ENCODE results near the gene KIF7. TPM values are rescaled to one million over a fixed set of nuclear protein-coding genes. Genes with fewer than 3 reads are reported as not detected.

Gene KIF7
- total and polyA plus RNA-seq, 2 donors (not counting 1 experiment from before 2014, with no cell fraction given), result 2.9 to 11.4 TPM

GRCh38 chr15:89686522-89686921 lies 31.3 kb upstream of the KIF7 start:
- H2AFZ ChIP-seq (ENCODE audit: low read length), result no peak overlapping the region
- H3K27me3 ChIP-seq (ENCODE audit: control insufficient read depth, insufficient read depth, low read length), result no peaks in the 10 kb centered on the region
- no peaks in the 10 kb centered on the region for H4K20me1 ChIP-seq (ENCODE audit: control insufficient read depth, extremely low read depth, insufficient read depth, low read length)
- H3K27ac ChIP-seq (ENCODE audit: insufficient read depth, low read length), result no peak overlapping the region
- no peaks in the 10 kb centered on the region for H3K79me2 ChIP-seq (ENCODE audit: control insufficient read depth, insufficient read depth, low read length)
- H3K4me2 ChIP-seq (ENCODE audit: extremely low read depth, insufficient read depth, low read length), result no peak overlapping the region
- TF ChIP-seq, protein P1, sequence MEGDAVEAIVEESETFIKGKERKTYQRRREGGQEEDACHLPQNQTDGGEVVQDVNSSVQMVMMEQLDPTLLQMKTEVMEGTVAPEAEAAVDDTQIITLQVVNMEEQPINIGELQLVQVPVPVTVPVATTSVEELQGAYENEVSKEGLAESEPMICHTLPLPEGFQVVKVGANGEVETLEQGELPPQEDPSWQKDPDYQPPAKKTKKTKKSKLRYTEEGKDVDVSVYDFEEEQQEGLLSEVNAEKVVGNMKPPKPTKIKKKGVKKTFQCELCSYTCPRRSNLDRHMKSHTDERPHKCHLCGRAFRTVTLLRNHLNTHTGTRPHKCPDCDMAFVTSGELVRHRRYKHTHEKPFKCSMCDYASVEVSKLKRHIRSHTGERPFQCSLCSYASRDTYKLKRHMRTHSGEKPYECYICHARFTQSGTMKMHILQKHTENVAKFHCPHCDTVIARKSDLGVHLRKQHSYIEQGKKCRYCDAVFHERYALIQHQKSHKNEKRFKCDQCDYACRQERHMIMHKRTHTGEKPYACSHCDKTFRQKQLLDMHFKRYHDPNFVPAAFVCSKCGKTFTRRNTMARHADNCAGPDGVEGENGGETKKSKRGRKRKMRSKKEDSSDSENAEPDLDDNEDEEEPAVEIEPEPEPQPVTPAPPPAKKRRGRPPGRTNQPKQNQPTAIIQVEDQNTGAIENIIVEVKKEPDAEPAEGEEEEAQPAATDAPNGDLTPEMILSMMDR (conservative IDR thresholded peaks at IDR 0.05 in 1 of 2, IDR thresholded peaks at IDR 0.05 in 1 of 2; ENCODE audit: low read depth in 1 of 2, low read length in 2 of 2), result no peak
- TF ChIP-seq EZH2 (IDR thresholded peaks at IDR 0.05; ENCODE audit: low read length, missing control alignments), result no peak
- no peak overlapping the region for H3K9ac ChIP-seq (ENCODE audit: insufficient read depth, low read length)
- no peak for DNase-seq (ENCODE audit: low read depth in 2 of 2)
- H3K4me3 ChIP-seq (replicated peaks in 1 of 4; ENCODE audit: control extremely low read depth in 1 of 4, insufficient read depth in 1 of 4, low read depth in 3 of 4, low read length in 4 of 4), result no peak overlapping the region
- no peaks in the 10 kb centered on the region for H3K36me3 ChIP-seq (ENCODE audit: control insufficient read depth, insufficient read depth, low read length)
- no peaks in the 10 kb centered on the region for H3K4me1 ChIP-seq (ENCODE audit: control insufficient read depth, extremely low read depth, insufficient read depth, low read length)
- H3K9me3 ChIP-seq (ENCODE audit: control insufficient read depth, insufficient read depth, low read depth, low read length), result no peaks in the 10 kb centered on the region

DNA sequence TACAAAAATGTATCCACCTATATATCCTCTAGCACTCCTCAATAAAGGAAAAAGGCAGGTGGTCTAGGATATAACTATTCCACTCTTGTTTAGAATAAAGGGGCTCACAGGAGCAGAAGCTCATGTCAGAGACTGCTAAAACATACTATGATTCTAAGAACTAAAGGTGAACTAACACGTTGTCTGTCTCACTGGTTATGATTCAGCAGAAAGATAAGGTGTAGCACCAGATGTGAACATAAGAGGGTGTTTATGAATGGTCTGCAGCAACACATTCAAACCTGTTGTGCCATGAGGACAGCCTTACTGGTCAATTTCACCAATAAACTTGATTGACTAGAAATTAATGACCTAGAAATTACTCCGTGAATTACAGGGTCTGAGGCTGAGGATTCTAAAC lies 30.7 kb upstream of the KIF7 start:
- Histone ChIP-seq H3K4me3 (replicated peaks in 1 of 4; ENCODE audit: control extremely low read depth in 1 of 4, insufficient read depth in 1 of 4, low read depth in 3 of 4, low read length in 4 of 4) (no peak overlapping the region), H3K79me2 (ENCODE audit: control insufficient read depth, insufficient read depth, low read length) (no peaks in the 10 kb centered on the region), H2AFZ (ENCODE audit: low read length) (no peak overlapping the region), H3K9ac (ENCODE audit: insufficient read depth, low read length) (no peak overlapping the region), H3K4me2 (ENCODE audit: extremely low read depth, insufficient read depth, low read length) (no peak overlapping the region), H3K27ac (ENCODE audit: insufficient read depth, low read length) (no peak overlapping the region), H3K9me3 (ENCODE audit: control insufficient read depth, insufficient read depth, low read depth, low read length) (no peaks in the 10 kb centered on the region), H4K20me1 (ENCODE audit: control insufficient read depth, extremely low read depth, insufficient read depth, low read length) (no peaks in the 10 kb centered on the region), H3K27me3 (ENCODE audit: control insufficient read depth, insufficient read depth, low read length) (no peaks in the 10 kb centered on the region), H3K36me3 (ENCODE audit: control insufficient read depth, insufficient read depth, low read length) (no peaks in the 10 kb centered on the region), H3K4me1 (ENCODE audit: control insufficient read depth, extremely low read depth, insufficient read depth, low read length) (no peaks in the 10 kb centered on the region)
- no peak for TF ChIP-seq EZH2 (IDR thresholded peaks at IDR 0.05; ENCODE audit: low read length, missing control alignments)
- TF ChIP-seq, protein P1 (conservative IDR thresholded peaks at IDR 0.05 in 1 of 2, IDR thresholded peaks at IDR 0.05 in 1 of 2; ENCODE audit: low read depth in 1 of 2, low read length in 2 of 2), result no peak
- no peak for DNase-seq (ENCODE audit: low read depth in 2 of 2)

GRCh38 chr15:89681146-89681545 lies 25.9 kb upstream of the KIF7 start:
- Histone ChIP-seq H3K4me2 (ENCODE audit: extremely low read depth, insufficient read depth, low read length) (no peak overlapping the region), H3K27ac (ENCODE audit: insufficient read depth, low read length) (no peak overlapping the region), H3K27me3 (ENCODE audit: control insufficient read depth, insufficient read depth, low read length) (no peaks in the 10 kb centered on the region), H3K9ac (ENCODE audit: insufficient read depth, low read length) (no peak overlapping the region), H3K36me3 (ENCODE audit: control insufficient read depth, insufficient read depth, low read length) (no peaks in the 10 kb centered on the region), H3K4me1 (ENCODE audit: control insufficient read depth, extremely low read depth, insufficient read depth, low read length) (no peaks in the 10 kb centered on the region), H3K79me2 (ENCODE audit: control insufficient read depth, insufficient read depth, low read length) (no peaks in the 10 kb centered on the region), H4K20me1 (ENCODE audit: control insufficient read depth, extremely low read depth, insufficient read depth, low read length) (no peaks in the 10 kb centered on the region), H3K9me3 (ENCODE audit: control insufficient read depth, insufficient read depth, low read depth, low read length) (no peaks in the 10 kb centered on the region), H2AFZ (ENCODE audit: low read length) (no peak overlapping the region), H3K4me3 (replicated peaks in 1 of 4; ENCODE audit: control extremely low read depth in 1 of 4, insufficient read depth in 1 of 4, low read depth in 3 of 4, low read length in 4 of 4) (no peak overlapping the region)
- TF ChIP-seq EZH2 (IDR thresholded peaks at IDR 0.05; ENCODE audit: low read length, missing control alignments), result no peak
- TF ChIP-seq, protein P1 (conservative IDR thresholded peaks at IDR 0.05 in 1 of 2, IDR thresholded peaks at IDR 0.05 in 1 of 2; ENCODE audit: low read depth in 1 of 2, low read length in 2 of 2), result no peak
- no peak for DNase-seq (ENCODE audit: low read depth in 2 of 2)

Data from fibroblast of lung (primary cell).